GM18909 (cell line): Measurements from ENCODE around the gene SMS.

Experiments
- ATAC-seq: cut with Tn5 transposase; IDR thresholded peaks from one replicate; pipeline ENCODE4 v1.9.1; 2021; ENCODE audit warnings: mild to moderate bottlenecking; ENCODE audit not compliant: unreplicated experiment, poor library complexity

Gene SMS

GRCh38 chrX:21940356-21940829 lies at the start of gene SMS:
TSS of gene SMS (plus strand) at chrX:21940709. CDS start at chrX:21940825, 116 bp downstream.
- ATAC-seq = peak; percentile 63

- no peak for ATAC-seq
Observed at GRCh38 chrX:21905313-21905712, 35.2 kb upstream of the SMS start.

- no peak for ATAC-seq
Observed at GRCh38 chrX:21905953-21906352, 34.6 kb upstream of the SMS start.

- ATAC-seq = no peak
Observed at GRCh38 chrX:21907260-21907659, 33.2 kb upstream of the SMS start.

- ATAC-seq = no peak
Observed at GRCh38 chrX:21911481-21911880, 29.0 kb upstream of the SMS start.

- ATAC-seq = no peak
Observed at GRCh38 chrX:21912220-21912619, 28.3 kb upstream of the SMS start.

GRCh38 chrX:21912989-21913388 lies 27.5 kb upstream of the SMS start:
- ATAC-seq = no peak

GRCh38 chrX:21926116-21926515 lies 14.4 kb upstream of the SMS start:
- ATAC-seq = no peak

GRCh38 chrX:21926527-21927278 lies 13.8 kb upstream of the SMS start:
- ATAC-seq = peak; percentile 80

GRCh38 chrX:21929209-21929608 lies 11.3 kb upstream of the SMS start:
- ATAC-seq = no peak

- ATAC-seq = no peak
Observed at GRCh38 chrX:21930986-21931385, 9.5 kb upstream of the SMS start.

- no peak for ATAC-seq
Observed at GRCh38 chrX:21932292-21933002, 8.1 kb upstream of the SMS start.

- no peak for ATAC-seq
Observed at GRCh38 chrX:21933077-21933476, 7.4 kb upstream of the SMS start.

GRCh38 chrX:21934414-21934813 lies 6.1 kb upstream of the SMS start:
- no peak for ATAC-seq

GRCh38 chrX:21939906-21940305 lies 603 bp upstream of the SMS start:
- no peak for ATAC-seq

GRCh38 chrX:21943460-21944135 lies 3.1 kb downstream of the SMS start:
- ATAC-seq = no peak

GRCh38 chrX:21944136-21944615 lies 3.7 kb downstream of the SMS start:
- ATAC-seq = no peak

- ATAC-seq = no peak
Observed at GRCh38 chrX:21946925-21947641, 6.6 kb downstream of the SMS start.

- no peak for ATAC-seq
Observed at GRCh38 chrX:21947671-21948070, 7.2 kb downstream of the SMS start.

- no peak for ATAC-seq
Observed at GRCh38 chrX:21948897-21949578, 8.5 kb downstream of the SMS start.
